H9 (cell line): ENCODE measurements around the gene KLHL4. TPM values are rescaled to one million over a fixed set of nuclear protein-coding genes. Genes with fewer than 3 reads are reported as not detected.

Experiments
- DNase-seq: peaks from one replicate; pipeline ENCODE4 v3.0.0-alpha.2; 2017
- H2AFZ ChIP-seq: one replicate; pipeline ENCODE4 v1.6.1; 2013; ENCODE audit warnings: mild to moderate bottlenecking, low read length, control low read depth, moderate library complexity
- H2AK5ac ChIP-seq: 2 replicates; pipeline ENCODE4 v1.6.1; 2013; ENCODE audit warnings: low read length, control low read depth, mixed read lengths; ENCODE audit not compliant: insufficient read length
- H2BK120ac ChIP-seq: one replicate; pipeline ENCODE4 v1.6.1; 2013; ENCODE audit warnings: low read depth, mild to moderate bottlenecking, low read length, control low read depth, inconsistent platforms; ENCODE audit not compliant: poor library complexity, severe bottlenecking
- H2BK12ac ChIP-seq: 2 replicates; pipeline ENCODE4 v1.6.1; 2013; ENCODE audit warnings: low read length, control low read depth, mixed read lengths, low read depth; ENCODE audit not compliant: insufficient read length
- H2BK15ac ChIP-seq: 2 replicates; pipeline ENCODE4 v1.6.1; 2013; ENCODE audit warnings: low read depth, low read length, control low read depth
- H2BK20ac ChIP-seq: one replicate; pipeline ENCODE4 v1.6.1; 2013; ENCODE audit warnings: low read depth, mild to moderate bottlenecking, low read length, control low read depth, inconsistent platforms; ENCODE audit not compliant: poor library complexity, severe bottlenecking
- H2BK5ac ChIP-seq: 2 replicates; pipeline ENCODE4 v1.6.1; 2013; ENCODE audit warnings: low read length, control low read depth, mixed read lengths; ENCODE audit not compliant: insufficient read length
- H3K14ac ChIP-seq: 2 replicates; pipeline ENCODE4 v1.6.1; 2013; ENCODE audit warnings: low read length, control low read depth; ENCODE audit not compliant: insufficient read depth
- H3K18ac ChIP-seq: 2 replicates; pipeline ENCODE4 v1.6.1; 2013; ENCODE audit warnings: low read depth, mild to moderate bottlenecking, mixed read lengths, low read length, control low read depth; ENCODE audit not compliant: insufficient read length
- H3K23ac ChIP-seq: 2 replicates; pipeline ENCODE4 v1.6.1; 2013; ENCODE audit warnings: low read length, control low read depth, mixed read lengths, low read depth; ENCODE audit not compliant: insufficient read length
- H3K23me2 ChIP-seq: 2 replicates; pipeline ENCODE4 v1.6.1; 2013; ENCODE audit warnings: low read depth, mild to moderate bottlenecking, mixed read lengths, low read length, control low read depth; ENCODE audit not compliant: insufficient read length, poor library complexity, severe bottlenecking
- H3K27ac ChIP-seq: 2 replicates; pipeline ENCODE4 v1.5.1; 2013; ENCODE audit warnings: low read length, control low read depth, mixed read lengths, low read depth; ENCODE audit not compliant: insufficient read length
- H3K27me3 ChIP-seq: 2 replicates; pipeline ENCODE4 v1.6.1; 2013; ENCODE audit warnings: low read length, control low read depth, inconsistent platforms; ENCODE audit not compliant: insufficient read depth
- H3K4ac ChIP-seq: 2 replicates; pipeline ENCODE4 v1.6.1; 2013; ENCODE audit warnings: low read depth, mild to moderate bottlenecking, control low read depth, inconsistent platforms, low read length, moderate library complexity
- H3K4me1 ChIP-seq: 2 replicates; pipeline ENCODE4 v1.6.1; 2013; ENCODE audit warnings: low read length, control low read depth, inconsistent platforms; ENCODE audit not compliant: insufficient read depth
- H3K4me2 ChIP-seq: 2 replicates; pipeline ENCODE4 v1.6.1; 2013; ENCODE audit warnings: low read length, control low read depth, mixed read lengths; ENCODE audit not compliant: insufficient read length, insufficient read depth
- H3K56ac ChIP-seq: 2 replicates; pipeline ENCODE4 v1.6.1; 2013; ENCODE audit warnings: low read depth, mild to moderate bottlenecking, mixed read lengths, low read length, control low read depth; ENCODE audit not compliant: insufficient read length
- H3K79me1 ChIP-seq: 2 replicates; pipeline ENCODE4 v1.6.1; 2013; ENCODE audit warnings: low read depth, mild to moderate bottlenecking, moderate library complexity, low read length, control low read depth, inconsistent platforms; ENCODE audit not compliant: insufficient read depth, poor library complexity, severe bottlenecking
- H3K79me2 ChIP-seq: 2 replicates; pipeline ENCODE4 v1.6.1; 2013; ENCODE audit warnings: low read length, control low read depth, inconsistent platforms; ENCODE audit not compliant: insufficient read depth
- H3K9ac ChIP-seq: 2 replicates; pipeline ENCODE4 v1.6.1; 2013; ENCODE audit warnings: low read length, control low read depth, mixed read lengths; ENCODE audit not compliant: insufficient read length; ENCODE audit errors: extremely low read depth
- H3K9me3 ChIP-seq: one replicate; pipeline ENCODE4 v1.6.1; 2013; ENCODE audit warnings: low read depth, low read length, inconsistent platforms; ENCODE audit not compliant: control insufficient read depth
- H3T11ph ChIP-seq: one replicate; pipeline ENCODE4 v1.6.1; 2013; ENCODE audit warnings: mild to moderate bottlenecking, low read length, control low read depth, inconsistent platforms
- H4K20me1 ChIP-seq: one replicate; pipeline ENCODE4 v1.6.1; 2013; ENCODE audit not compliant: control insufficient read depth, insufficient read length, insufficient read depth
- H4K5ac ChIP-seq: 2 replicates; pipeline ENCODE4 v1.6.1; 2013; ENCODE audit warnings: low read depth, mild to moderate bottlenecking, mixed read lengths, low read length, control low read depth; ENCODE audit not compliant: insufficient read length
- H4K8ac ChIP-seq: replicated peaks from 2 replicates; pipeline ENCODE4 v1.6.1; 2013; ENCODE audit warnings: low read length, control low read depth, mixed read lengths, low read depth; ENCODE audit not compliant: insufficient read length
- H4K91ac ChIP-seq: 2 replicates; pipeline ENCODE4 v1.6.1; 2013; ENCODE audit warnings: low read depth, mild to moderate bottlenecking, moderate library complexity, mixed read lengths, low read length, control low read depth; ENCODE audit not compliant: insufficient read length
- H3K27ac Mint-ChIP-seq, 3 experiments: 2 replicates in 2 of 3; 3 replicates in 1 of 3; pipeline ENCODE4 v1.8.0; 2020 to 2021; ENCODE audit warnings: mixed read lengths in 3 of 3, mild to moderate bottlenecking in 1 of 3, moderate library complexity in 1 of 3
- H3K27me3 Mint-ChIP-seq: 2 replicates; pipeline ENCODE4 v1.8.0; 2021; ENCODE audit warnings: low read depth, mild to moderate bottlenecking, moderate library complexity, mixed read lengths
- H3K36me3 Mint-ChIP-seq, 3 experiments: 2 replicates in 2 of 3; 3 replicates in 1 of 3; pipeline ENCODE4 v1.8.0; 2020 to 2021; ENCODE audit warnings: low read depth in 3 of 3, mixed read lengths in 3 of 3; ENCODE audit not compliant: insufficient read depth in 1 of 3
- H3K4me1 Mint-ChIP-seq, 2 experiments: 2 replicates each; pipeline ENCODE4 v1.8.0; 2020; ENCODE audit warnings: mixed read lengths in 2 of 2
- H3K4me3 Mint-ChIP-seq, 2 experiments: 2 replicates in 1 of 2; 3 replicates in 1 of 2; pipeline ENCODE4 v1.8.0; 2020 to 2021; ENCODE audit warnings: mild to moderate bottlenecking in 2 of 2, mixed read lengths in 2 of 2, moderate library complexity in 1 of 2
- H3K9me3 Mint-ChIP-seq, 2 experiments: 2 replicates in 1 of 2; 3 replicates in 1 of 2; pipeline ENCODE4 v1.8.0; 2020; ENCODE audit warnings: mild to moderate bottlenecking in 2 of 2, mixed read lengths in 2 of 2, moderate library complexity in 1 of 2
- CTCF ChIP-seq: fragments of 200-600 bp; sonication (generic); conservative IDR thresholded peaks from 3 replicates; pipeline ENCODE4 v1.8.0; 2021; ENCODE audit warnings: antibody characterized with exemption, mild to moderate bottlenecking
- total RNA-seq: library from RNA; stranded (reverse); gene quantifications from 2 replicates; pipeline ENCODE4 v1.2.1, GENCODE V29; 2021

The KLHL4 gene
- total RNA-seq, 1 experiment from 2014 or later: 22.3 TPM

GRCh38 chrX:87663421-87663820 lies 145.8 kb downstream of the KLHL4 start:
- no peaks in the 10 kb centered on the region for H3K23me2 ChIP-seq
- H3K9me3 ChIP-seq: no peaks in the 10 kb centered on the region
- H2BK120ac ChIP-seq: no peak overlapping the region
- DNase-seq: no peak
- Mint-ChIP-seq H3K27ac (0 out of 7 replicates have a peak overlapping the region, but pooled peaks of 1 of the 3 experiments have one; percentile 19), H3K27me3 (no peaks in the 10 kb centered on the region), H3K4me1 (peaks cover 9 to 32% of the 10 kb centered on the region in 2 experiments), H3K4me3 (no peak overlapping the region), H3K36me3 (no peaks in the 10 kb centered on the region; a peak in 1 of 7 replicates), H3K9me3 (no peaks in the 10 kb centered on the region)
- H3K18ac ChIP-seq: no peak overlapping the region
- no peaks in the 10 kb centered on the region for H3K4me1 ChIP-seq
- no peaks in the 10 kb centered on the region for H3K27me3 ChIP-seq
- no peaks in the 10 kb centered on the region for H3K79me2 ChIP-seq
- no peak overlapping the region for H4K5ac ChIP-seq
- no peak for TF ChIP-seq CTCF
- H3K27ac ChIP-seq: no peak overlapping the region
- no peak overlapping the region for H3K14ac ChIP-seq
- no peaks in the 10 kb centered on the region for H3K79me1 ChIP-seq
- H4K8ac ChIP-seq: no peak overlapping the region
- no peak overlapping the region for H2AK5ac ChIP-seq
- H2BK15ac ChIP-seq: no peak overlapping the region
- no peak overlapping the region for H4K91ac ChIP-seq
- no peaks in the 10 kb centered on the region for H4K20me1 ChIP-seq
- no peak overlapping the region for H3K9ac ChIP-seq
- no peak overlapping the region for H2BK20ac ChIP-seq
- H3K23ac ChIP-seq: no peak overlapping the region
- no peak overlapping the region for H2BK5ac ChIP-seq
- no peak overlapping the region for H2AFZ ChIP-seq
- H3K4ac ChIP-seq: no peak overlapping the region
- no peak overlapping the region for H3K56ac ChIP-seq
- H3T11ph ChIP-seq: no peak overlapping the region
- H3K4me2 ChIP-seq: no peak overlapping the region
- H2BK12ac ChIP-seq: no peak overlapping the region
